Esophagus (tissue), 2 donors: Measurements from ENCODE around the gene CLIC6. TPM values are rescaled to one million over a fixed set of nuclear protein-coding genes. Genes with fewer than 3 reads are reported as not detected.

Source experiments
- H3K27ac ChIP-seq, 2 donors: one replicate each; pipeline ENCODE4 v1.5.1; 2013; ENCODE audit warnings: low read depth in 2 of 2, mild to moderate bottlenecking in 2 of 2, inconsistent platforms in 1 of 2, low read length in 1 of 2, moderate library complexity in 1 of 2
- H3K27me3 ChIP-seq, 2 donors: one replicate each; pipeline ENCODE4 v1.6.1; 2013; ENCODE audit warnings: low read length in 2 of 2, control low read depth in 1 of 2, mild to moderate bottlenecking in 1 of 2; ENCODE audit not compliant: insufficient read depth in 2 of 2, control insufficient read depth in 1 of 2
- H3K36me3 ChIP-seq, 2 donors: one replicate each; pipeline ENCODE4 v1.6.1; 2013; ENCODE audit warnings: low read length in 1 of 2; ENCODE audit not compliant: control insufficient read depth in 2 of 2, insufficient read depth in 2 of 2
- H3K4me1 ChIP-seq, 2 donors: one replicate each; pipeline ENCODE4 v1.6.1; 2013; ENCODE audit warnings: low read length in 1 of 2; ENCODE audit not compliant: control insufficient read depth in 2 of 2, insufficient read depth in 2 of 2
- H3K4me3 ChIP-seq, 2 donors: one replicate each; pipeline ENCODE4 v1.5.1; 2013; ENCODE audit warnings: low read length in 2 of 2, mild to moderate bottlenecking in 2 of 2, low read depth in 1 of 2, moderate library complexity in 1 of 2
- H3K9me3 ChIP-seq, 2 donors: one replicate each; pipeline ENCODE4 v1.6.1; 2013; ENCODE audit warnings: mild to moderate bottlenecking in 2 of 2, low read depth in 1 of 2, low read length in 1 of 2, moderate library complexity in 1 of 2; ENCODE audit not compliant: control insufficient read depth in 2 of 2, insufficient read depth in 1 of 2
- WGBS, 2 donors: extraction: QIAGEN DNeasy Blood & Tissue Kit; methylation state at CpG; one replicate each; pipeline ENCODE4 v1.1.7; 2013; 5-methylcytosine and 5-hydroxymethylcytosine counted together
- polyA plus RNA-seq, 2 donors: library from polyadenylated mRNA; stranded (reverse); fragments of 200-250 nt; gene quantifications; one replicate each; pipeline ENCODE4 v1.2.3, GENCODE V29; 2013
- donor health status: healthy with polysubstance abuse.
- donor health status: Bipolar disorder and iron deficiency.

Gene CLIC6
- under 1 TPM; 0.45 to 0.68 TPM for polyA plus RNA-seq

GRCh38 chr21:34668803-34669148 is at the start of gene CLIC6:
CLIC6 (plus strand) TSS chr21:34668994; CDS start chr21:34669389, 395 bp downstream.
- H3K27me3 ChIP-seq, result no peaks in the 10 kb centered on the region
- H3K36me3 ChIP-seq, result no peaks in the 10 kb centered on the region
- peaks cover 2 to 4% of the 10 kb centered on the region in 2 donors for H3K4me1 ChIP-seq
- H3K4me3 ChIP-seq, result peak within 1 kb of the TSS; percentile 15 to 31
- 41 to 42% methylated on average over 18 of the region's 18 CpGs for WGBS, 2 donors
- H3K27ac ChIP-seq, result no peak within 1 kb of the TSS
- H3K9me3 ChIP-seq, result no peaks in the 10 kb centered on the region

DNA sequence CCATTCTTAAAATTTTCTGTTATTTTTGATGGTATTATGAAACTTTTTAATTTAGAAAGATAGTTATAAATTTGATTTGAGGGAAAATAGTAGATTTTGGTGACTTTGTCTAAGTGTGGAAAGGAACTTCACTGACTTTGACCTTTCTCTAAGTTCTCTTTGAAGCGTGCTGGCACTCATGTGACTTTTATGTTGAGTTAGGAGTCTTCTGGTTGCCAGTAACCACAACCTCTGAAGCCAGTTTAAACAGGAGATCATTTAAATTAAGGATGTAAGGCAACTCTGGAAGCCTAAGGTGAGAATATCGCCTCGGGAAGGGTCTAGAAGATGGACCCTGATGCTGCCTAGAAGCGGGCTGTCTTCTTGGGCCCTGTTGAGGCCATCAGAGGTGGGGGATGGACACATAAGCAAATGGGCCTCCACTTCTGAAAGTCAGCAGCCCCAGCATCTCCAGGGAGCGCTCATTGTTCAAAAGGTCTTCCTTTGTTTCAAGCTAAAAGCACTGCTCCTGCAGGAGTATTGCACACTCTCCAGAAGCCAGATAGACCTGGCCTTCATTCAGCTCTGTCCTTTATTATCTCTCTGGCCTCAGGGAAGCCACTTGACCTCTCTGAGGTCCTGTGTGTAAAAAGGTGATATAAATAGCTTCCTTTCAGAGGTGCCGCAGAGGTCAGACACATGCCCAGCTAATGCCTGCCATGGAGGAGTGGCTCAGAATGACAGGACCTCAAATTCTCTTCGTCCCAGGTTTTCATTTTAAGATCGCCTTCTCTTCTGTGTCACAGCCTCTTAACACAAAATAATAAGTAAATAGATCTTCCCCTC is 48.7 kb upstream of the CLIC6 start:
- no peaks in the 10 kb centered on the region for H3K4me1 ChIP-seq
- no peaks in the 10 kb centered on the region for H3K27me3 ChIP-seq
- H3K4me3 ChIP-seq, result no peak overlapping the region
- no peaks in the 10 kb centered on the region for H3K9me3 ChIP-seq
- H3K27ac ChIP-seq, result no peak overlapping the region
- 78 to 82% methylated on average over 8 of the region's 8 CpGs for WGBS, 2 donors
- no peaks in the 10 kb centered on the region for H3K36me3 ChIP-seq

DNA sequence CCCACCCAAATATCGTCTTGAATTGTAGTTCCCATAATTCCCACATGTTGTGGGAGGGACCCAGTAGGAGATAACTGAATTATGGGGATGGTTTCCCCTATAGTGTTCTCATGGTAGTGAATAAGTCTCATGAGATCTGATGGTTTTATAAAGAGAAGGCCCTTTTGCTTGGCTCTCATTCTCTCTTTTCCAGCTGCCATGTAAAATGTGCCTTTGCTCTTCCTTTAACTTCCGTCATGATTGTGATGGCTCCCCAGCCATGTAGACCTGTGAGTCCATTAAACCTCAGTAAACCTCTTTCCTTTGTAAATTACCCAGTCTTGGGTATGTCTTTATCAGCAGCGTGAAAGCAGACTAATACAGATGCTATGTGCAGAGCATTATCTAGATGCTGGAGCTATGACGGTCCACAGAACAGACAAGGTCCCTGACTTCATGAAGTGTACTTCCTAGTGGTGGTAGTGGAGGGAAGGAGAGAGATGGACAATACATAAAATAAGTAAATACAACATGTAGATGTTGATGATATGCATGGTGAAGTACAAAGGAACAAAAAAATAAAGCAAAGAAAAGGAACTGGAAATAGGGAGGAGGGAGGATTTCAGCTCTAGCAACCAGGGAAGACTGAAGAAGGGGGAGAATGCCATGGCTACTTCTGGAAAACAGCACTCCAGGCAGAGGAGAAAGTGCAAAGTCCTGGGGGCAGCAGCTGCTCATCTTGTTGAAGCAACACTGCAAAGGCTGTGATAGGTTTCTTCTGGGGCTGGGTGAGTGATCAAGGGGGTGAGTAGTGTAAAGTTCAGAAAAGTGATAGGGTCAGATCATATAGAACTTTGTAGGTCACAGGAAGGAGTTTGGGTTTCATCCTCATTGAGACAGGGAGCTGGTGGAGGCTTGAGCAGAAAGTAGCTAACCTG is 47.1 kb upstream of the CLIC6 start:
- no peaks in the 10 kb centered on the region for H3K27me3 ChIP-seq
- H3K36me3 ChIP-seq, result no peaks in the 10 kb centered on the region
- H3K4me3 ChIP-seq, result no peak overlapping the region
- no peaks in the 10 kb centered on the region for H3K4me1 ChIP-seq
- H3K27ac ChIP-seq, result no peak overlapping the region
- 88 to 93% methylated on average over 4 of the region's 4 CpGs for WGBS, 2 donors
- no peaks in the 10 kb centered on the region for H3K9me3 ChIP-seq

DNA sequence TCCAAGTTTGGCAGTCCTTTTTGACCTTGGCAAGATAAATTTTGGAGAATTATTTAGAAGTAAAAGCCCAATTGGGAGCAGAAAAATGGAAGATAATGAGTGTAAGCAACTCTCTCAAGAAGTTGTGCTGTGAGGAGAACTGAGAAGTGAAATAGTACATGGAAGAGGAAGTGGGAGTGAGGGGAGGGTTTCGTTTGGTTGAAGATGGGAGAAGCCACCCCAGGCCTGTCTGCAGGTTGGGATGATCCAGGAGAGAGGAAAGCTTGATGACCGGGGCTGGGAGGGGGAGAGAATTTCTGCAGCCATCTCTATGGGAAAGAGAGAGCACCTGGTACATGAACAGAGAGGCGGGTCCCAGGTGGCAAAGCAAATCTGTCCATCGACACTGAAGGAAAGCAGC is 45.3 kb upstream of the CLIC6 start:
- H3K4me3 ChIP-seq, result no peak overlapping the region
- H3K4me1 ChIP-seq, result no peaks in the 10 kb centered on the region
- H3K36me3 ChIP-seq, result no peaks in the 10 kb centered on the region
- 79 to 81% methylated on average over 4 of the region's 4 CpGs for WGBS, 2 donors
- no peaks in the 10 kb centered on the region for H3K27me3 ChIP-seq
- no peak overlapping the region for H3K27ac ChIP-seq
- no peaks in the 10 kb centered on the region for H3K9me3 ChIP-seq

DNA sequence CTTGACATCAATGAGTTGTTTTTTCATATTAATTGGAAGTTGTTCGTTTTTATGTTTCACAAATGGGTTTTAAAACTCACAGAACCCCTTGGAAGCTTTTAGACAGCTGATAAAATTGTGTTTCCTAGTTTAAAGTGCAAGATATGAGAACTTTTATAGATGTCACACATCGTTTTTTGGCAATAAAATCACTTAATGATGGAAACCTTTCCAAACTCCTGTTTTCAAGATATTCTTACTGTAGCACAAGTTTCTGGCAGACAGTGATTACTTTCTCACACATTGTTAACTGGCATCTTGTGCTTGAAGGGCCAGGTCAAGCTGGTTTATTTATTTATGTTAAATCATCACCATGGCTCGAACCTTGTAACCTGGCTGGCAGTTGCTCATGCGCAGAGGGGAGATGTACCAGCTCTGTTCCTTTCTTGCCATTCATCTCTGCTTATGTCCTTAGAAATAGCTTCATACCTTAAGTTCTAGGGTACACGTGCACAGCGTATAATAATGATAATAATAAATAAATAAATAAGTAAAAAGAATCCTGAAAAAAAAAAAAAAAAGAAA is 43.7 kb upstream of the CLIC6 start:
- 66% methylated on average over 6 of the region's 6 CpGs for WGBS, 2 donors
- H3K9me3 ChIP-seq, result no peaks in the 10 kb centered on the region
- no peaks in the 10 kb centered on the region for H3K36me3 ChIP-seq
- no peak overlapping the region for H3K4me3 ChIP-seq
- no peaks in the 10 kb centered on the region for H3K27me3 ChIP-seq
- H3K4me1 ChIP-seq, result no peaks in the 10 kb centered on the region
- no peak overlapping the region for H3K27ac ChIP-seq

DNA sequence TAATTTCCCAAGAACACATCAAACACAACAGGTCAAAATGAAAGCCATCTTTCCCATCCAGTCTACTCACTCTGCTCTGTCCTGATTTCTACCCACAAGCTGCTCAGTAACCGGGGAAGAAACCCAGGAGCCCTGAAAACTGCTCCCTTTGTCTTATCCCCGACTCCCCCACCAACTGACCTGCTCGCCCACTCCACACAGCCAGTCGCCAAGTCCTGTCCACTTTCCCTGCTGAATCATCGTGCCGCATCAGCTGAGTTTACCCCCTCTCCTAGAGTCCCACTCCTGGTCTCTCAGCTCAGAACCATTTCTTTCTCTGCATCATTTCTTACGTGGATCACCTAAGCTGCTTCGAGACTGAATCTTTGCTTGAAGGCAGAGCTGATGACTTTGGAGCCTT is 42.7 kb upstream of the CLIC6 start:
- Histone ChIP-seq H3K27me3 (no peaks in the 10 kb centered on the region), H3K4me1 (no peaks in the 10 kb centered on the region), H3K36me3 (no peaks in the 10 kb centered on the region), H3K4me3 (no peak overlapping the region), H3K9me3 (no peaks in the 10 kb centered on the region), H3K27ac (no peak overlapping the region)
- WGBS, 2 donors, result 91 to 92% methylated on average over 8 of the region's 8 CpGs

DNA sequence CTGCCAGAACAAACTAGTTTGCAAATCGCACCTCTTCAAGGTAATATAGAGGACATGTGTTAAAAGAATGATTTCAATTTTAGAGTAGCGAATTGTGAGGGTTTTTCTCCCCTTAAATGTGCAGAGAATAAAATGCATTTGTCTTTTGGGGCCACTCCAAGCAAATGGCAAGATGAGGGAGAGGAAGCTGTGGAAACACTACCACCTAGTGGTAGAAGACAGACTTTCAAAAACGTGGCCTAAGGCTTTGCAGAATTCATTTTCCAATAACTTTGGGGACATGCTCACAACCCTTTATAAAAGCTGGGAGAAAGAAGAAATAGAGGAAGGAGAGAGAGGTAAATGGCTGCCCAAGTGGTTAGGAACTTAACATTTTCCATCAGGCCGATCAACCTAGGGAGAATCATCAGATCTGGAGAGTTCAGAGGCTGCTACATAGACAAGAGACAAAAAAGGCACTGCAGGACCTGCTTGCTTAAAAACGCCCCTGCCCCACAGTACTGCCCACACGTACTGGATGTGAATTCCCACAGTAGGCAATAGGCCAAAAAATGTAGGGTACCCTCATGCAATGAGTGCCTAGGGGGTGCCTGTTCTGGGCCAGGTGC is 38.2 kb upstream of the CLIC6 start:
- WGBS, 2 donors, result 8 to 11% methylated on average over 6 of the region's 6 CpGs
- no peak overlapping the region for H3K27ac ChIP-seq
- H3K27me3 ChIP-seq, result no peaks in the 10 kb centered on the region
- H3K36me3 ChIP-seq, result no peaks in the 10 kb centered on the region
- no peaks in the 10 kb centered on the region for H3K9me3 ChIP-seq
- H3K4me3 ChIP-seq, result no peak overlapping the region
- no peaks in the 10 kb centered on the region for H3K4me1 ChIP-seq

GRCh38 chr21:34632498-34632897 is 36.3 kb upstream of the CLIC6 start:
- Histone ChIP-seq H3K4me3 (no peak overlapping the region), H3K27me3 (no peaks in the 10 kb centered on the region), H3K27ac (no peak overlapping the region), H3K36me3 (no peaks in the 10 kb centered on the region), H3K9me3 (no peaks in the 10 kb centered on the region), H3K4me1 (no peaks in the 10 kb centered on the region)
- WGBS, 2 donors, result 68 to 79% methylated on average over 4 of the region's 4 CpGs

GRCh38 chr21:34635307-34635706 is 33.5 kb upstream of the CLIC6 start:
- Histone ChIP-seq H3K27ac (no peak overlapping the region), H3K4me1 (no peaks in the 10 kb centered on the region), H3K27me3 (no peaks in the 10 kb centered on the region), H3K9me3 (no peaks in the 10 kb centered on the region), H3K36me3 (no peaks in the 10 kb centered on the region), H3K4me3 (no peak overlapping the region)
- WGBS, 2 donors, result 77% methylated on average over 3 of the region's 3 CpGs
